Neural crest cell (in vitro differentiated cells): ENCODE measurements around the gene TLX2. TPM values are rescaled to one million over a fixed set of nuclear protein-coding genes. Genes with fewer than 3 reads are reported as not detected.

Source experiments
- DNase-seq: peaks from one replicate; pipeline ENCODE4 v3.0.0; 2021; ENCODE audit warnings: low read depth, mixed read lengths, low spot score
- H3K27ac Mint-ChIP-seq: one replicate; pipeline ENCODE4 v1.8.0; 2021; ENCODE audit warnings: mild to moderate bottlenecking, mixed read lengths; ENCODE audit not compliant: unreplicated experiment
- H3K27me3 Mint-ChIP-seq: 2 replicates; pipeline ENCODE4 v1.8.0; 2021; ENCODE audit warnings: low read depth, mild to moderate bottlenecking, mixed read lengths
- H3K36me3 Mint-ChIP-seq: 2 replicates; pipeline ENCODE4 v1.8.0; 2021; ENCODE audit warnings: low read depth, mild to moderate bottlenecking, mixed read lengths
- H3K4me1 Mint-ChIP-seq: 2 replicates; pipeline ENCODE4 v1.8.0; 2021; ENCODE audit warnings: mixed read lengths
- H3K4me3 Mint-ChIP-seq: one replicate; pipeline ENCODE4 v1.8.0; 2021; ENCODE audit warnings: mild to moderate bottlenecking, mixed read lengths
- H3K9me3 Mint-ChIP-seq: 2 replicates; pipeline ENCODE4 v1.8.0; 2021; ENCODE audit warnings: mixed read lengths
- total RNA-seq: library from RNA; stranded (reverse); gene quantifications from 2 replicates; pipeline ENCODE4 v1.2.1, GENCODE V29; 2021
- TF ChIP-seq, protein P1 (sequence below): fragments of 200-600 bp; sonication (generic); conservative IDR thresholded peaks from 2 replicates; pipeline ENCODE4 v1.5.0; 2021; ENCODE audit warnings: antibody characterized with exemption, mild to moderate bottlenecking

Gene TLX2
- total RNA-seq, 1 donor from 2014 or later, result not detected

DNA sequence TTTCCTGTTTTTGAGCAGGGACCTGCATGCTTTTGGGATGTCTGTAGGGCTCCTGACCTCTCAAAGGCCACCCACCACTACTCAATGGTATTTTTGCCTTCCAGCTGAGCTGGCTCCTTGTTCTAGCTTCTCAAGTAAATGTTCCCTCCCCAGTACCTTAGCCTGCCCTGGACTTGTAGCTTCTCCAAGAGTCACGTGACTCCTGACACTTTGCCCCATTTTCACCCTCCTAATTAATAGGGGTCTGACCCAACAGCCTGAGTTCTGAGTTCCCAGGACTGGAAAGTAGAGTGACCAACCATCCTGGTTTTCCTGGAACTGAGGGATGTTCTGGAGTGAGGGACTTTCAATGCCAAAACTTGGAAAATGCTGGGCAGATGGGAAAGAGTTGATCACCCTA is 18.8 kb upstream of the TLX2 start:
- peaks cover 12% of the 10 kb centered on the region for H3K4me1 Mint-ChIP-seq
- no peak for DNase-seq
- TF ChIP-seq, protein P1, sequence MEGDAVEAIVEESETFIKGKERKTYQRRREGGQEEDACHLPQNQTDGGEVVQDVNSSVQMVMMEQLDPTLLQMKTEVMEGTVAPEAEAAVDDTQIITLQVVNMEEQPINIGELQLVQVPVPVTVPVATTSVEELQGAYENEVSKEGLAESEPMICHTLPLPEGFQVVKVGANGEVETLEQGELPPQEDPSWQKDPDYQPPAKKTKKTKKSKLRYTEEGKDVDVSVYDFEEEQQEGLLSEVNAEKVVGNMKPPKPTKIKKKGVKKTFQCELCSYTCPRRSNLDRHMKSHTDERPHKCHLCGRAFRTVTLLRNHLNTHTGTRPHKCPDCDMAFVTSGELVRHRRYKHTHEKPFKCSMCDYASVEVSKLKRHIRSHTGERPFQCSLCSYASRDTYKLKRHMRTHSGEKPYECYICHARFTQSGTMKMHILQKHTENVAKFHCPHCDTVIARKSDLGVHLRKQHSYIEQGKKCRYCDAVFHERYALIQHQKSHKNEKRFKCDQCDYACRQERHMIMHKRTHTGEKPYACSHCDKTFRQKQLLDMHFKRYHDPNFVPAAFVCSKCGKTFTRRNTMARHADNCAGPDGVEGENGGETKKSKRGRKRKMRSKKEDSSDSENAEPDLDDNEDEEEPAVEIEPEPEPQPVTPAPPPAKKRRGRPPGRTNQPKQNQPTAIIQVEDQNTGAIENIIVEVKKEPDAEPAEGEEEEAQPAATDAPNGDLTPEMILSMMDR, result no peak
- no peaks in the 10 kb centered on the region for H3K9me3 Mint-ChIP-seq
- no peak overlapping the region for H3K27ac Mint-ChIP-seq
- peaks cover 59% of the 10 kb centered on the region for H3K27me3 Mint-ChIP-seq
- no peak overlapping the region for H3K4me3 Mint-ChIP-seq
- peaks cover 13% of the 10 kb centered on the region for H3K36me3 Mint-ChIP-seq

DNA sequence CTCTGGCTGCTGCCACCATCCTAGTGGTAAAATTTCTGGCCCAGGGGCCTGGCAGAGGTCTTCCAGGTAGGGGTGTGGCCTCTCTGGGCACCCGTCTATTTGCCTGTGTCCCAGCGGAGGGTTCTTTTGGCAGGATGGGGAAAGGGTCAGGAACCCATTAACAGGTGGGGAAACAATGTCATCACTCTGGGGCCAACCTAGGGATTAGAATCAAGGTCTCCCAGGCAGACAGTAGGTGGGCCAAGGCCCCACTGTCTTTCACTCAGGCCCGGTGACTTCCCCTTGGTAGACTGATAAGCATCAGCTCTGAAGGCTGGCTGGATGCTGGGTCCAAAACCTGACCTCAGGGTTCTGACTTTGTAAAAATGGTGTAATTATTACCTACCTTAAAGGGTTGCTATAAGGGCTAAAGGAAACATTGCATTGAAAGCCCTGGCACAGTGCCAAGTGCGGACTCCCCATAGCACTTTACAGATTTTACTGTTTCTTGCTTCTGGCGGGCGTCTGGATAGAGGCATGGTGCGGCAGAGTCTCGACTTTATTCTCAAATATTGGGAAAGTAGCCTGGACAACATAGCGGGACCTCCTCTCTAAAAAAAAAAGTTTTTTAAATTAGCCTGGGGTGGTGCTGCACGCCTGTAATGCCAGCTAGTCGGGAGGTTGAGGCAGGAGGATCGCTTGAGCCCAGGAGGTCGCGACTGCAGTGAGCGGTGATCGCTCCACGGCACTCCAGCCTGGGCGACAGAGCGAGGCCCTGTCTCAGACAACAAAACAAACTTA is 17.1 kb upstream of the TLX2 start:
- H3K36me3 Mint-ChIP-seq, result peaks cover 15% of the 10 kb centered on the region
- TF ChIP-seq, protein P1, result no peak
- H3K9me3 Mint-ChIP-seq, result no peaks in the 10 kb centered on the region
- H3K27me3 Mint-ChIP-seq, result peaks cover 76% of the 10 kb centered on the region
- H3K4me1 Mint-ChIP-seq, result peaks cover 12% of the 10 kb centered on the region
- peak overlapping the region; percentile 65 for H3K4me3 Mint-ChIP-seq
- no peak overlapping the region for H3K27ac Mint-ChIP-seq
- DNase-seq, result no peak

DNA sequence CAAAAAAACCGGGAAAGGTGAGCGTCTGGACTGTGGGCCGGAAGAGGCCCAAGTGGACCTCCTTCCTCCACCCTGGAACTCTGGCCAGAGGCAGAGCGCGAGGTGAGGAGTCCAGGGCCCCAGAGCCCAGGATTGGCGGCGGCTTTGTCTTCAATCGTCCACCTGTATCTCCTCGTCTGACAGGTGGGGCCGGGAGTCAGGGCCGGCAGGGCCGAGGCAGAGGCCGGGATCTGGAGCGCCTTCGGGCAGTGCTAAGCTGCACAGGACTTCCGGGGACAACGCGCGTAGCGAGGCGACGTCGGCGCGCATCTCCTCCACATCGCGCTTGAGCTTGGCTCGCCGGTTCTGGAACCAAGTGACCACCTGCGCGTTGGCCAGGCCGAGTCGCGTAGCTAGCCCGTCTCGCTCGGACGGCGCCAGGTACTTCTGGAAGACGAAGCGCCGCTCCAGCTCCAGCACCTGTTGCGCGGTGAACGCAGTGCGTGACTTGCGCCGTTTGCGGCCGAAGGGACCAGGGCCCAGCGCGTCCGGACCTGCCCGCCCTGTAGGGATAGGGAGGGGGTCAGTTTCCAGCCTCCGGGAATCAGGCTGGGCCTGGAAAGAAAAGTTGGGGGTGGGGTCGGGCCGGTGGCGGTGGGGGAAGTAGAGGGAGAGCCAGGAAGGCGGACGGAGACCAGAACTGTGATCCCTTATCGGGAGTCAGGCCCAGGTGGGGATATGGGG is 16.3 kb upstream of the TLX2 start:
- Mint-ChIP-seq H3K36me3 (peaks cover 15% of the 10 kb centered on the region), H3K27ac (no peak overlapping the region), H3K4me3 (peak overlapping the region; percentile 86), H3K27me3 (peaks cover 84% of the 10 kb centered on the region), H3K9me3 (no peaks in the 10 kb centered on the region), H3K4me1 (peaks cover 19% of the 10 kb centered on the region)
- TF ChIP-seq, protein P1, result no peak
- DNase-seq, result no peak

DNA sequence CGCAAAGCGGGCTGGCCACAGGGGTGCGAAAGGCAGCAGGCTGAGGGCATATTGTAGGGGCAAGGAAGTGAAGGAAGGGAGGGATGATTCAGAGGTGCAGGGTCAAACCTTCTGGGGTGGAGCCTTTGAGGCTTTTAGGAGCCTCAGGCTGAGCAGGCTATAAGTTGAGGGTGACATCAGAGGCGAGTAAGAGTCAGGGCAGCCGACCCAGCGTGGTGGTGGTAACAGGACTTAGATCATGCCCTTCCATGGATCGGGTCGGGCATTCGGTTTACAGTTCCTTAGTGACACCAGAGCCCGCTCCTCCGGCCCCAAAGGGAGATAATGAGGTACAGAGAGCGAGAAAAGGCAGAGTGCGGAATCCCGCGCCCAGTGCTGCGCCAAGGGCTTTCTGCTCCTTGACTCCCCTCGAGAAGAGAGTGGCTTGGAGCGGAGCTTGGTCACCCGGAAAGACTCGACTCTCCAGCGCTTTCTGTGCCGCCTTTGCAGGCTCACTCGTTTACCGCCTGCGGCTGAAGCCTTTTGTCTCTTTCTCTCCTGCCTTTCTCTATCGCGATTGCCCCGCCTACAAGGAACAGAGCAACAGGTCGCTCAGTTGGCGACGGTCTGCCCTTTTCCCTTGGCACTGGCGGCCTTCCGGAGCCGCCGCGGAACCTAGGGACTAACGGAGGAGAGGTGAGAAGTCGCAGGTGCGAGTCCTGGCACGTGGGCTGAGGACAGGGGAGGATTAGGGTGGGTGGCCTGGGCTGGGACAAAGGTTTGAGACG is 15.6 kb upstream of the TLX2 start:
- Mint-ChIP-seq H3K4me1 (peaks cover 19% of the 10 kb centered on the region), H3K27ac (no peak overlapping the region), H3K4me3 (peak overlapping the region; percentile 86), H3K9me3 (no peaks in the 10 kb centered on the region), H3K36me3 (peaks cover 13% of the 10 kb centered on the region), H3K27me3 (peaks cover 91% of the 10 kb centered on the region)
- DNase-seq, result peak; percentile 28
- TF ChIP-seq, protein P1, result no peak

- H3K27me3 Mint-ChIP-seq, result peaks cover 94% of the 10 kb centered on the region
- peaks cover 10% of the 10 kb centered on the region for H3K36me3 Mint-ChIP-seq
- peak within 1 kb of the TSS; percentile 86 for H3K4me3 Mint-ChIP-seq
- H3K27ac Mint-ChIP-seq, result no peak within 1 kb of the TSS
- no peaks in the 10 kb centered on the region for H3K9me3 Mint-ChIP-seq
- TF ChIP-seq, protein P1, result no peak
- H3K4me1 Mint-ChIP-seq, result peaks cover 19% of the 10 kb centered on the region
- DNase-seq, result no peak
Observed at GRCh38 chr2:74499267-74499939, 14.8 kb upstream of the TLX2 start, which contains the start of gene LBX2. Gene LBX2, minus strand, starts transcription at chr2:74499603. Its CDS starts 66 bp downstream, at chr2:74499537.
